Activated naive CD8-positive, alpha-beta T cell treated with anti-CD3 and anti-CD28 coated beads, Interleukin-2, amount 50 U/mL, for 16 hours (primary cell): ENCODE results near the gene PTGES3L.
"Not testable (repeated sequence)": the region's sequence is repeated elsewhere in the genome, so short reads cannot be mapped to it uniquely, and the experiment has no call there.

Source experiments
- DNase-seq: peaks from one replicate; pipeline ENCODE4 v3.0.0-alpha.2; 2020; ENCODE audit warnings: low read depth, low spot score

PTGES3L gene

GRCh38 chr17:42980274-42980765 lies 440 bp upstream of the PTGES3L start, which contains the start of gene RUNDC1:
Gene RUNDC1, plus strand, starts transcription at chr17:42980565. Its CDS starts 12 bp downstream, at chr17:42980577.
- DNase-seq: peak; percentile 81

- DNase-seq: not testable (repeated sequence)
Observed at GRCh38 chr17:42975701-42976100, 4.2 kb downstream of the PTGES3L start.

GRCh38 chr17:42975265-42975664 lies 4.6 kb downstream of the PTGES3L start:
- DNase-seq: no peak

- DNase-seq: not testable (repeated sequence)
Observed at GRCh38 chr17:42973323-42973722, 6.6 kb downstream of the PTGES3L start.

GRCh38 chr17:42971589-42971988 lies 8.3 kb downstream of the PTGES3L start:
- no peak for DNase-seq

- DNase-seq: no peak
Observed at GRCh38 chr17:42969001-42969581, 10.8 kb downstream of the PTGES3L start.

- no peak for DNase-seq
Observed at GRCh38 chr17:42967925-42968324, 12.0 kb downstream of the PTGES3L start.

- peak; percentile 78 for DNase-seq
Observed at GRCh38 chr17:42964161-42964932, 15.5 kb downstream of the PTGES3L start, which contains the start of gene AARSD1. Gene AARSD1, minus strand, starts transcription at chr17:42964454. Its CDS starts 14 bp downstream, at chr17:42964440.

- DNase-seq: no peak
Observed at GRCh38 chr17:42953669-42954068, 26.2 kb downstream of the PTGES3L start.

GRCh38 chr17:42950044-42950783 lies 29.7 kb downstream of the PTGES3L start:
- no peak for DNase-seq

GRCh38 chr17:42946812-42947211 lies 33.1 kb downstream of the PTGES3L start:
- no peak for DNase-seq

- no peak for DNase-seq
Observed at GRCh38 chr17:42944211-42944610, 35.7 kb downstream of the PTGES3L start.

- no peak for DNase-seq
Observed at GRCh38 chr17:42937712-42938596, 41.9 kb downstream of the PTGES3L start.

- no peak for DNase-seq
Observed at GRCh38 chr17:42929497-42929844, 50.4 kb downstream of the PTGES3L start.

GRCh38 chr17:42928714-42929496 lies 51.0 kb downstream of the PTGES3L start:
- peak; percentile 9 for DNase-seq

- no peak for DNase-seq
Observed at GRCh38 chr17:42924891-42925290, 55.0 kb downstream of the PTGES3L start.

- not testable (repeated sequence) for DNase-seq
Observed at GRCh38 chr17:42923472-42923871, 56.4 kb downstream of the PTGES3L start.

GRCh38 chr17:42922294-42922693 lies 57.6 kb downstream of the PTGES3L start:
- DNase-seq: no peak

- no peak for DNase-seq
Observed at GRCh38 chr17:42920922-42921321, 59.0 kb downstream of the PTGES3L start.

GRCh38 chr17:42920106-42920900 lies 59.6 kb downstream of the PTGES3L start:
- no peak for DNase-seq
